ENCODE measurements around the gene C20orf204. TPM values are rescaled to one million over a fixed set of nuclear protein-coding genes. Genes with fewer than 3 reads are reported as not detected.
"Not testable (repeated sequence)": the region's sequence is repeated elsewhere in the genome, so short reads cannot be mapped to it uniquely, and the experiment has no call there.

C20orf204 gene
- total and polyA plus RNA-seq, 4 donors, result 0.07 to 0.59 (median 0.12) TPM

- peaks cover 6 to 16% (median 12%) of the 10 kb centered on the region in 4 donors for H3K4me1 ChIP-seq (ENCODE audit: control insufficient read depth in 4 of 4, insufficient read depth in 4 of 4, low read length in 3 of 4)
- no peaks in the 10 kb centered on the region for H3K9me3 ChIP-seq (ENCODE audit: control insufficient read depth in 4 of 4, low read length in 3 of 4)
- no peak for TF ChIP-seq CTCF (IDR thresholded peaks at IDR 0.05; ENCODE audit: low read depth, low read length, missing input control)
- TF ChIP-seq HNF4A (conservative IDR thresholded peaks at IDR 0.05), result no peak
- TF ChIP-seq YY1 (IDR thresholded peaks at IDR 0.05), result no peak
- TF ChIP-seq FOXA2 (IDR thresholded peaks at IDR 0.05), result no peak
- no peak for TF ChIP-seq EGR1 (IDR thresholded peaks at IDR 0.05; ENCODE audit: low read depth in 2 of 2)
- TF ChIP-seq FOXA1 (IDR thresholded peaks at IDR 0.05), result no peak
- no peak for TF ChIP-seq NR2F2 (IDR thresholded peaks at IDR 0.05)
- TF ChIP-seq REST (IDR thresholded peaks at IDR 0.05), result no peak
- TF ChIP-seq HNF4G (IDR thresholded peaks at IDR 0.05), result no peak
- TF ChIP-seq RXRA (IDR thresholded peaks at IDR 0.05), result no peak
- TF ChIP-seq GABPA (IDR thresholded peaks at IDR 0.05 in 1 of 2, conservative IDR thresholded peaks at IDR 0.05 in 1 of 2), result no peak
- H3K4me3 ChIP-seq (ENCODE audit: low read depth in 1 of 3, low read length in 3 of 3), result no peak overlapping the region
- no peaks in the 10 kb centered on the region for H3K36me3 ChIP-seq (ENCODE audit: control insufficient read depth in 4 of 4, insufficient read depth in 3 of 4, low read depth in 1 of 4, low read length in 3 of 4)
- H3K27ac ChIP-seq (ENCODE audit: low read depth in 1 of 2, low read length in 2 of 2), result no peak overlapping the region
- DNase-seq (ENCODE audit: low spot score), result no peak
- H3K9ac ChIP-seq (ENCODE audit: low read depth in 1 of 2, low read length in 2 of 2), result no peak overlapping the region
- H3K27me3 ChIP-seq (ENCODE audit: control insufficient read depth in 4 of 4, insufficient read depth in 4 of 4, low read length in 3 of 4), result peaks cover 0 to 6% (median 0%) of the 10 kb centered on the region in 4 donors
- WGBS, result 10% methylated on average over 23 of the region's 23 CpGs
These were observed 48.7 kb downstream of the C20orf204 start for GRCh38 chr20:64084685-64085152.

- WGBS, result 94% methylated on average over 8 of the region's 11 CpGs
- no peak for TF ChIP-seq EGR1 (IDR thresholded peaks at IDR 0.05; ENCODE audit: low read depth in 2 of 2)
- no peak for TF ChIP-seq HNF4A (conservative IDR thresholded peaks at IDR 0.05)
- no peak for TF ChIP-seq RAD21 (IDR thresholded peaks at IDR 0.05)
- TF ChIP-seq GABPA (IDR thresholded peaks at IDR 0.05 in 1 of 2, conservative IDR thresholded peaks at IDR 0.05 in 1 of 2), result no peak
- Histone ChIP-seq H3K9me3 (ENCODE audit: control insufficient read depth in 4 of 4, low read length in 3 of 4) (no peaks in the 10 kb centered on the region), H3K4me1 (ENCODE audit: control insufficient read depth in 4 of 4, insufficient read depth in 4 of 4, low read length in 3 of 4) (peaks cover 6 to 16% (median 10%) of the 10 kb centered on the region in 4 donors), H3K4me3 (ENCODE audit: low read depth in 1 of 3, low read length in 3 of 3) (no peak overlapping the region), H3K9ac (ENCODE audit: low read depth in 1 of 2, low read length in 2 of 2) (no peak overlapping the region), H3K27me3 (ENCODE audit: control insufficient read depth in 4 of 4, insufficient read depth in 4 of 4, low read length in 3 of 4) (peaks cover 0 to 6% (median 0%) of the 10 kb centered on the region in 4 donors), H3K36me3 (ENCODE audit: control insufficient read depth in 4 of 4, insufficient read depth in 3 of 4, low read depth in 1 of 4, low read length in 3 of 4) (no peaks in the 10 kb centered on the region), H3K27ac (ENCODE audit: low read depth in 1 of 2, low read length in 2 of 2) (no peak overlapping the region)
- no peak for DNase-seq (ENCODE audit: low spot score)
These were observed 50.8 kb downstream of the C20orf204 start for GRCh38 chr20:64086801-64087200.

GRCh38 chr20:64087226-64087825, 51.3 kb downstream of the C20orf204 start:
- H3K27ac ChIP-seq (ENCODE audit: low read depth in 1 of 2, low read length in 2 of 2); H3K9me3 ChIP-seq (ENCODE audit: control insufficient read depth in 4 of 4, low read length in 3 of 4); DNase-seq (ENCODE audit: low spot score); H3K4me3 ChIP-seq (ENCODE audit: low read depth in 1 of 3, low read length in 3 of 3); H3K36me3 ChIP-seq (ENCODE audit: control insufficient read depth in 4 of 4, insufficient read depth in 3 of 4, low read depth in 1 of 4, low read length in 3 of 4); H3K27me3 ChIP-seq (ENCODE audit: control insufficient read depth in 4 of 4, insufficient read depth in 4 of 4, low read length in 3 of 4); H3K9ac ChIP-seq (ENCODE audit: low read depth in 1 of 2, low read length in 2 of 2): not testable (repeated sequence)
- 98% methylated on average over 6 of the region's 36 CpGs for WGBS
- H3K4me1 ChIP-seq (ENCODE audit: control insufficient read depth in 4 of 4, insufficient read depth in 4 of 4, low read length in 3 of 4), result peaks cover 6 to 13% (median 10%) of the 10 kb centered on the region in 4 donors

- not testable (repeated sequence) for H3K4me3 ChIP-seq (ENCODE audit: low read depth in 1 of 3, low read length in 3 of 3); H3K36me3 ChIP-seq (ENCODE audit: control insufficient read depth in 4 of 4, insufficient read depth in 3 of 4, low read depth in 1 of 4, low read length in 3 of 4); H3K4me1 ChIP-seq (ENCODE audit: control insufficient read depth in 4 of 4, insufficient read depth in 4 of 4, low read length in 3 of 4); H3K27me3 ChIP-seq (ENCODE audit: control insufficient read depth in 4 of 4, insufficient read depth in 4 of 4, low read length in 3 of 4); H3K9ac ChIP-seq (ENCODE audit: low read depth in 1 of 2, low read length in 2 of 2); H3K27ac ChIP-seq (ENCODE audit: low read depth in 1 of 2, low read length in 2 of 2); DNase-seq (ENCODE audit: low spot score); H3K9me3 ChIP-seq (ENCODE audit: control insufficient read depth in 4 of 4, low read length in 3 of 4)
These were observed 52.6 kb downstream of the C20orf204 start for GRCh38 chr20:64088586-64088985.
